CD4-positive, alpha-beta T cell treated with Interferon gamma for 1 hour (primary cell): ENCODE measurements around the gene PRAME.

Source experiments
- DNase-seq: peaks from one replicate; pipeline ENCODE4 v3.0.0-alpha.2; 2020

Gene PRAME

GRCh38 chr22:22579869-22580604 lies 21.0 kb upstream of the PRAME start:
- DNase-seq: no peak

DNA sequence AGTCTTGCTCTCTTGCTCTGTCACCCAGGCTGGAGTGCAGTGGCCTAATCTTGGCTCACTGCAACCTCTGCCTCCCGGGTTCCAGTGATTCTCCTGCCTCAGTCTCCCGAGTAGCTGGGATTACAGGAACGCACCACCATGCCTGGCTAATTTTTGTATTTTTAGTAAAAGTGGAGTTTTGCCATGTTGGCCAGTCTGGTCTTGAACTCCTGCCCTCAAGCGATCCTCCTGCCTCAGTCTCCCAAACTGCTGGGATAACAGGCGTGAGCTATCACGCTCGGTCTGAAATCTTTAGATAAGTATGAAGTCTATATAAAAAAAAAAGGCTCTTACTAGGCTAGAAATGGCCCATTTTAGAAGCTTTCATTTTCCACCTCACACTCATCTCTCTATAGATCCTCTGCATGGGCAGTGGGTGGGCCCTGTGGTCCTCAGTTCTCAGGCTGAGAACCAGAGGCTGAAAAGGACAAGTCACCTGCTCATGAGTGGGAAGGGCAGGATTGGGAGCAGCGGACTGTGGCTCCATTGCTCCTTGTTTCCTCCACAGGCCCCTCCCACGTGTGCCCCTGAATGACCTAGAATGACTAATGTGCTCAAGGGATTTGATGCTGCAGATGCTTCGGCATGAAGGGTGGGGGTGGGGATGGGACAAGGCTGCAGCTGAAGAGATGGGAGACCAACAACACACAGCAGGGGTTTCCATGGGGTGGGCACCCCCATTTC lies 19.8 kb upstream of the PRAME start:
- no peak for DNase-seq

DNA sequence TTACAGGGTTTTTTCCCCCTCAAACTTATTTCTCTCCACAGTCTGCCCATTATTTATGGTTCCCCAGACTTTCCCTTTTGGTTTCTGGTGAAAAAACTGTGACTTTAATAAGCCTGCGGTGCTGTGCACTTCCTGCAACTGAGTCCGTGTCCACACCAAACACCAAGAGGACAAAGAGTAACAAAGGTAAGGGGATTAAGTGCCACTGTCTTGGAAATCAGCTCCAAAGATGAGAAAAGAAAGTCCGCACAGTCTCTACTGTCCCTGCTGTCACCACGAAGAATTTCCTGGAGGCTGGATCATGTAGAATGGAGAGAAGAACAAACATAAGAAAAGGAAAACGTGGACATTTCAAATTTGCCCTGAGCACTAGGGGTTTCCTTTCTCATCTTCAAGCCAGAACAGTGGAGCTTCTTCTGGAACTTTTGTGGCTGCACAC lies 17.9 kb upstream of the PRAME start:
- no peak for DNase-seq

GRCh38 chr22:22576244-22576988 lies 17.4 kb upstream of the PRAME start:
- DNase-seq: no peak

DNA sequence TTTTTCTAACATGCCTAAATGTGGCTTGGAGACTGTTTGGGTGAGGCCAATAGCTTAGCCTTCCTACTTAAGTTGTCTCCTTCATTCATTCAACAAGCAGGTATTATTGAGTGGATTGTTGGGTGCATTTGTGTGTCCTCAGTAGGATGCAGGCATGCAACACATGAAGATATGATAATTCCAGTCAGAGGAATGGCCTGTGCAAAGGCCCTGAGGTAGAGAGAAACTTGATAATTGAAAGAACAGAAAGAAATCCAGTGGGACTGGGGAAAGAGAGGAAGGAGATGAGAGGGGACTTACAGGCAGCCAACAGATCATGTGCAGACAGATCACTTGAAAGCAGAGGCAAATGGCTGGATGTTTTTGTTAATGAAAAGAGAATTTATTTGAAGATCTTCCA lies 15.3 kb upstream of the PRAME start:
- DNase-seq: no peak

GRCh38 chr22:22573047-22573889 lies 14.2 kb upstream of the PRAME start:
- DNase-seq: no peak

GRCh38 chr22:22571862-22572261 lies 12.8 kb upstream of the PRAME start:
- no peak for DNase-seq

- no peak for DNase-seq
Observed at GRCh38 chr22:22571429-22571828, 12.4 kb upstream of the PRAME start.

GRCh38 chr22:22569218-22569617 lies 10.2 kb upstream of the PRAME start:
- no peak for DNase-seq

DNA sequence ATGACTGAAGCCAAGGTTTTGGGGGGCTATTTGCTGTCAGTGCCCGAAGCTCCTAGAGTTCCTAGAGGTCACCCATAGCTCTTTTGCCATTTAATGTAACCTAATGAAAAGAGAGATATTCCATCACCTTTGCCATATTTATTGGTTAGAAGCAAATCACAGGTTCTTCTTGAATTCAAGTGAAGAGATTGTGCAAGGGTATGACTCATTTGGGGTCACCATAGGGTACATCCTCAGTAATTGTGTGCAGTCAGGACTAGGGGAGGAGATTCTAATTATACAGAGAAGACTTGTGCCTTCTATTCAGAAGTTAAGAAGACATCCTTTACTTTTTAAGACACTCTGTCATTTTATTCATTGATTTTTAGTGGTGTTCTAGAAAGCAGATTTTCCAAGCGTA lies 6.9 kb upstream of the PRAME start:
- DNase-seq: no peak

DNA sequence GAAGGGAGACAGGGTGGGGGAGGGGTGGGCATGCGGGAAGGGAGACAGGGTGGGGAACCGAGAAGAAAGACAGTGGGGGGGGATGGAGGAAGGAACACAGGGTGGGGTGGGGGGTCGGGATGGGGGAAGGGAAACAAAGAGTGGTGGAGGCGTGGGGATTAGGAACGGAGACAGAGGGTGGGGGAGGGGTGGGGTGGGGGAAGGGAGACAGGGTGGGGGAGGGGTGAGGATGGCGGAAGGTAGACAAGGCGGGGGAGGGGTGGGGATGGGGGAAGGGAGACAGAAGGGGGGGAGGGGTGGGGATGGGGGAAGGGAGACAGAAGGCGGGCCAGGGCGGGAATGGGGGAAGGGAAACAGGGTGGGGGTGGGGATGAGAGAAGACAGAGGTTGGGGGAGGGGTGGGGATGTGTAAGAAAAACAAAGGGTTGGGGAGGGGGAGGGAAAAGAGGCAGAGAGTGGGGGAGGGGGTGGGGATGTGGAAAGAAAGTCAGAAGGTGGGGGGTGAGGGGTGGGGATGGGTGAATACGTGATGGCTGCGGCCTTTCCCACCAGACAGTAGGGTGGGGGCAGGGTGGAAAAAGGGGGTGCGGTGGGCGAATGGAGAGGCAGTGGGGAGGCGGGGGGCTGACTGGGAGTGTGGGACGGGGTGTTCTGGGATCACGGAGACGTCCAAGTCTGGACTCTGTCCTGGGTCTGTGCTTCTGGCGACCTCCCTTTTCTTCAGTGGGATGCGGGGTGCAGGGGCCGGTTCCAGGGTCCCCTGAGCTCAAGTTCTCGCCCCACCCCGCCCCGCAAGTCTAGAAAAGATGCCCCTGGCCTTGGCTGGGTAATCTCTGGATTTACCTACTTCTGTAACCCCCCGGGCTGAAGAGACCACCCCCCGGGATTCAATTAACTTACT lies 744 bp downstream of the PRAME start:
- DNase-seq: no peak

DNA sequence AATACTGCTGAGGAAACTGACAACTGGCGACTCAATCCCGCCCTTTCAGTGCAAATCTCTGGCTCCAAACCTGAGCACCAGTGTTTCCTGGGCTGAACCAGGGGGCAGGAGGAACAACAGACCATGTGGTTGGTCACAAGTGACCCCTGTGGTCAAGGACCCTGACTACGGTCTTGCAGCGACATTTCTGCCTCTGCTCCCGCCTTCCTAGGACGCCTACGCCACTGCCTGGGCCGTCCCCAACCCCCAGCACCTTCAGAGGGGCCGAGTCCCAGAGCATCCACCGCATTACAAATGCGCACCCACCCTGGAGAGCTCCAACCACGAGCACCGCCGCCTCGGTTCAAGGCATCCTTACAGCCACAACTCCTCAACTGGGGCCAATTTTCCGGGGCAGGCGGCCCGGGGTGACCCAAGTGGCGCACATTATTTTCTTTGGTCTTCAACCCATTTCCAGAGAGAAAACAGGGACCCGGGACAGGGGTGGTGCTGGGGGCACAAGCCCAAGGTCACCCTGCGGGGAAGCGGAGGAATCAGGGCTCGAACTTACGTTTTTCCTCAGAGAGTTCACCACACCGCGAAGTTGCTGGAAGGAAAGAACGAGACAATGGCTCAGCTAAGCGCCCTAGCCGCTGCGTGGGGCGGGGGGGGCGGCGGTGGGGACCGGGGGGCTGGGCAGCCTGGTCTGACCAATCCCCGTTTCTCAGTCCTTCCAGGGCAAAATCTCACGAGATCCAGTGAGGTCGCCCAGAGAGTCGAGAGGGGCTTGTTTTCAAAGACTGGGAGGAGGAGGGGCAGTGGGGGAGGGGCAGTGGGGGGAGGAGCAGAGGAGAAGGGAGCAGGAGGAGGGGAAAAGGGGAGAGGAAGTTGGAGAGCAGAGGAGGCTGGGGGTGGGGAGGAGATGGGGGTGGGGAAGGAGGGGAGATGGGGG lies 1.8 kb downstream of the PRAME start:
- DNase-seq: no peak

DNA sequence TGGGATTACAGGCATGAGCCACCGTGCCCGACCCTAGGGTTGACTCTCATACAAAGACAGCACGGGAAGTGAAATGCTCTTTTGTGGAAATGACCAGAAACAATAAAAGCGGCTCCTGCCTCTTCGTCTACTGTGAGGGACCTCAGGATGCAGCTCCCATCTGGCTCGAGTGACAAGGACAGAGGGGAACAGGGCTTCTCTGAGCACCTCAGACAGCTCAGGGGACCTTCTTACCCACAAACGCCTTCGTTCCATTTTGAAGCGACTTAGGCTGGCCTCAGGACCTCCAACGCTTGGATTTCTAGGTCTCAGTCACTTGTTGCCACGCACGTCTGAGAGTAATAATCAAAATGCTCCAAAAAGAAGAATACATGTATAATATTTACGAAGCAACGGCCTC lies 2.5 kb downstream of the PRAME start:
- no peak for DNase-seq

DNA sequence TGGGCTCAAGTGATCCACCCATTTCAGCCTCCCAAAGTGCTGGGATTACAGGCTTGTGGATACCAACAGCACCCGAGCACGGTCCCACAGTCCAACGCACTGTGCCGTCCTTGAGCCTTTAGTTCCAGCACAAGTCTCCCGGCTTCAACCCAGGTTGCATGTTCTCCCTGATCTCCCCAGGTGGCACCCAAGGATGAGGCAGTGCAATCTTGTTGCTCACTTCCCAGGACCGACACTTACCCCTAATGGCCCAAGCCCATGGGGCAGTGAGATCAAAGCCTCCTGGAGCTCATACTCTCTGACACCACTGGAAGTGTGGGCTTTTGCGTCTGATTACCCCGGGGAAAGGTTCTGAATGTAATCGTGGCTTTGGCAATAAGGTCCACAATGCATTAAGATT lies 3.5 kb downstream of the PRAME start:
- DNase-seq: no peak

GRCh38 chr22:22554587-22555284 lies 4.3 kb downstream of the PRAME start:
- DNase-seq: no peak

DNA sequence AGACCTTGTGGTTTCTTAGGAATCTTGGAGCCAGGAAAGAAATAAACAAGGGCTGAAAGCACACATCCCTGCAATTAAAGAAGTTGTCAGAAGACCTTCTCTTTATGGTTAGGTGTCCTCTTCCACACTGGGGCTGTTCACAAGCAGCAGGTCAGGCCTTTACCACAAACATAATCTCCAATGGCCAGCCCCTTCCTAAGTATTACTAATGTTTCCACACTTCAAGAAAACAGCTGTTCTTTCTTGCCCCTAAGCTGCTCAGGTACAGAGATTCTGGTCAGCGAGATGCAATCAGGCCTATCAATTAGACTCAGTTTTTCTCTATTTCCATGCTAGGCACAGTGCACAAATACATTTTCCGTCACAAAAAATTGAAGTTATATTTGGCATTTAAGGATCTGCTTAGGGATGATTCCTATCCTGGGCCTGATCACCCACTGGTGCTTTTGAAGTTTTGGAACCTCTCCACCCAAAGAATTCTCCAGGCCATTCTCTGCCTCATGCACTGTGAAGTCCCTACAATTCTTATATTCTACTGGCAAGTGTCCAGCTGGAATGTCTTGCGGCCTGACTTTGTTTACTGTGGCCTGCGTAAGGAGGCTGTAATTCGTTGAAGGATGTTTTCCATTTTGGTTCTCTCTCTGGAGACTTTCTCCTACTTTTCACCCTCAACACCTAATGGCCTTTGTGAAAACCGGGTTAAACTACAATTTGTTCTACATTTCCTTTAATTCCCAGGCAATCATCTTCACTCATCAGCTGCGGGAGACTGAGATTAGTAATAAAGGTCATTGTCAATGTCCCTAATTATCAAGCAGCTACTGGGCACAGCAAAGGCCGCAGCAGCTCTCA lies 5.1 kb downstream of the PRAME start:
- no peak for DNase-seq

DNA sequence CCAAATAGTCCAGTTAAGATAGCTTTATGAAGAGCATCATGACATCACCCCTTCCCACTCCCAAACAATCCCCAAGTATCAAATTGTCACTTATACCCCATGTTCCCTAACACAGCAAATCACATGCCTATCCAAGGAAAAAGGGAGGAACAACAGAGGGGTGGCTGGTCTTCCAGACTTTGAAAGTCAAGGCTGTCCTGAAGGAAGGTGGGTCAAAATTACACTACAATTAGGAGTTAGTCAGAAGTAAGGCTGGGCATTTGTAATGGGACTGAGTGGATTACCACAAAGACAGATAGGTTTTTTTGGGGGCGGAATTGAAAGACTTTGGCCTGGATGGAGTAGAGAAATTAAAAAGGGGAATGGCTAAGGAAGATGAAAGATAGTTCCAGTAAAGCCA lies 5.9 kb downstream of the PRAME start:
- no peak for DNase-seq

- no peak for DNase-seq
Observed at GRCh38 chr22:22552630-22553029, 6.4 kb downstream of the PRAME start.
